ENCODE measurements around the gene PAQR8. TPM values are rescaled to one million over a fixed set of nuclear protein-coding genes. Genes with fewer than 3 reads are reported as not detected.

Gene PAQR8
- total RNA-seq, 1 experiment from 2014 or later: 3.6 TPM

DNA sequence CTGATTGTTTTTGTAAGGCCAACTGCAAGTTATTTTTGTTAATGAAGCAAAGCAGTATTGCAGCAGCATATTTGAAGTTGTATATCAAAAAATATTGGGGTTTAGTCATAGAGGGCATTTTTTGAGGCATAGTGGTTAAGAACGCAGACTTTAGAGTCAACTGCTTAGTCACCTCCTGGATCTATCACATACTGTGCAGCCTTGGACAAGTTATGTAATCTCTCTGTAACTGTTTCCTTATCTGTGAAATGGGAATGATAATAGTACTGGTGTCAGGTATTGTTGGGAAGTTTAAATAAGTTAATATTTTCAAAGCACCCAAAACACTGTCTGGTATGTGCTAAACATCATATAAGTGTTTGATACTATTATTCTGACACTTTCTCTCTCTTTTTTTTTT lies 31.0 kb downstream of the PAQR8 start:
- Histone ChIP-seq H3K4me3 (ENCODE audit: low read depth in 2 of 2, low read length in 2 of 2) (no peak overlapping the region), H3K9me3 (ENCODE audit: control insufficient read depth, insufficient read depth, low read depth, low read length) (no peaks in the 10 kb centered on the region; the same call in 1 of the 2 replicates), H3K27ac (ENCODE audit: low read length) (no peak overlapping the region), H3K27me3 (ENCODE audit: control insufficient read depth, insufficient read depth, low read length) (no peaks in the 10 kb centered on the region), H3K36me3 (ENCODE audit: control insufficient read depth, insufficient read depth, low read length) (no peaks in the 10 kb centered on the region), H3K4me1 (ENCODE audit: control insufficient read depth, insufficient read depth, low read length) (peaks cover 15% of the 10 kb centered on the region)
- ChIA-PET POLR2A (no interaction called here), CTCF (no interaction called here)
- in situ Hi-C loops (cut with HindIII; ENCODE audit: low pct_unique_long_range_greater_than_20kb, low sequenced_read_pairs): no loop called here
- DNase-seq (ENCODE audit: low read depth, low spot score): no peak
- BruUV-seq (replicated peaks): no TSS peak
- ATAC-seq: no peak
- TF ChIP-seq POLR2AphosphoS5 (IDR thresholded peaks at IDR 0.05; ENCODE audit: low read depth, low read length): no peak
- TF ChIP-seq, protein P1, sequence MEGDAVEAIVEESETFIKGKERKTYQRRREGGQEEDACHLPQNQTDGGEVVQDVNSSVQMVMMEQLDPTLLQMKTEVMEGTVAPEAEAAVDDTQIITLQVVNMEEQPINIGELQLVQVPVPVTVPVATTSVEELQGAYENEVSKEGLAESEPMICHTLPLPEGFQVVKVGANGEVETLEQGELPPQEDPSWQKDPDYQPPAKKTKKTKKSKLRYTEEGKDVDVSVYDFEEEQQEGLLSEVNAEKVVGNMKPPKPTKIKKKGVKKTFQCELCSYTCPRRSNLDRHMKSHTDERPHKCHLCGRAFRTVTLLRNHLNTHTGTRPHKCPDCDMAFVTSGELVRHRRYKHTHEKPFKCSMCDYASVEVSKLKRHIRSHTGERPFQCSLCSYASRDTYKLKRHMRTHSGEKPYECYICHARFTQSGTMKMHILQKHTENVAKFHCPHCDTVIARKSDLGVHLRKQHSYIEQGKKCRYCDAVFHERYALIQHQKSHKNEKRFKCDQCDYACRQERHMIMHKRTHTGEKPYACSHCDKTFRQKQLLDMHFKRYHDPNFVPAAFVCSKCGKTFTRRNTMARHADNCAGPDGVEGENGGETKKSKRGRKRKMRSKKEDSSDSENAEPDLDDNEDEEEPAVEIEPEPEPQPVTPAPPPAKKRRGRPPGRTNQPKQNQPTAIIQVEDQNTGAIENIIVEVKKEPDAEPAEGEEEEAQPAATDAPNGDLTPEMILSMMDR (IDR thresholded peaks at IDR 0.05): no peak
- no peak for TF ChIP-seq TCF7L2 (IDR thresholded peaks at IDR 0.05; ENCODE audit: low read depth, low read length)
- TF ChIP-seq, protein P2, sequence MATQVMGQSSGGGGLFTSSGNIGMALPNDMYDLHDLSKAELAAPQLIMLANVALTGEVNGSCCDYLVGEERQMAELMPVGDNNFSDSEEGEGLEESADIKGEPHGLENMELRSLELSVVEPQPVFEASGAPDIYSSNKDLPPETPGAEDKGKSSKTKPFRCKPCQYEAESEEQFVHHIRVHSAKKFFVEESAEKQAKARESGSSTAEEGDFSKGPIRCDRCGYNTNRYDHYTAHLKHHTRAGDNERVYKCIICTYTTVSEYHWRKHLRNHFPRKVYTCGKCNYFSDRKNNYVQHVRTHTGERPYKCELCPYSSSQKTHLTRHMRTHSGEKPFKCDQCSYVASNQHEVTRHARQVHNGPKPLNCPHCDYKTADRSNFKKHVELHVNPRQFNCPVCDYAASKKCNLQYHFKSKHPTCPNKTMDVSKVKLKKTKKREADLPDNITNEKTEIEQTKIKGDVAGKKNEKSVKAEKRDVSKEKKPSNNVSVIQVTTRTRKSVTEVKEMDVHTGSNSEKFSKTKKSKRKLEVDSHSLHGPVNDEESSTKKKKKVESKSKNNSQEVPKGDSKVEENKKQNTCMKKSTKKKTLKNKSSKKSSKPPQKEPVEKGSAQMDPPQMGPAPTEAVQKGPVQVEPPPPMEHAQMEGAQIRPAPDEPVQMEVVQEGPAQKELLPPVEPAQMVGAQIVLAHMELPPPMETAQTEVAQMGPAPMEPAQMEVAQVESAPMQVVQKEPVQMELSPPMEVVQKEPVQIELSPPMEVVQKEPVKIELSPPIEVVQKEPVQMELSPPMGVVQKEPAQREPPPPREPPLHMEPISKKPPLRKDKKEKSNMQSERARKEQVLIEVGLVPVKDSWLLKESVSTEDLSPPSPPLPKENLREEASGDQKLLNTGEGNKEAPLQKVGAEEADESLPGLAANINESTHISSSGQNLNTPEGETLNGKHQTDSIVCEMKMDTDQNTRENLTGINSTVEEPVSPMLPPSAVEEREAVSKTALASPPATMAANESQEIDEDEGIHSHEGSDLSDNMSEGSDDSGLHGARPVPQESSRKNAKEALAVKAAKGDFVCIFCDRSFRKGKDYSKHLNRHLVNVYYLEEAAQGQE (IDR thresholded peaks at IDR 0.05; ENCODE audit: insufficient read depth in 1 of 2, low read depth in 2 of 2, low read length in 1 of 2): no peak
- no peak for TF ChIP-seq SIN3A (IDR thresholded peaks at IDR 0.05; ENCODE audit: borderline replicate concordance, insufficient read depth, low read depth, low read length)
- intact Hi-C loops (cut with micrococcal nuclease; ENCODE audit: unreplicated experiment): no loop called here

GRCh38 chr6:52393780-52394179 lies 31.8 kb downstream of the PAQR8 start:
- in situ Hi-C loops (cut with HindIII; ENCODE audit: low pct_unique_long_range_greater_than_20kb, low sequenced_read_pairs): no loop called here
- CTCF ChIA-PET: no interaction called here

More at GRCh38 chr6:52393780-52394179, 31.8 kb downstream of the PAQR8 start:
- no peaks in the 10 kb centered on the region for H3K36me3 ChIP-seq (ENCODE audit: control insufficient read depth, insufficient read depth, low read length)
- no peaks in the 10 kb centered on the region for H3K27me3 ChIP-seq (ENCODE audit: control insufficient read depth, insufficient read depth, low read length)
- POLR2A ChIA-PET: no interaction called here
- H3K4me1 ChIP-seq (ENCODE audit: control insufficient read depth, insufficient read depth, low read length): peaks cover 15% of the 10 kb centered on the region
- no peak for TF ChIP-seq TCF7L2 (IDR thresholded peaks at IDR 0.05; ENCODE audit: low read depth, low read length)
- no peak for TF ChIP-seq POLR2AphosphoS5 (IDR thresholded peaks at IDR 0.05; ENCODE audit: low read depth, low read length)
- TF ChIP-seq, protein P1 (IDR thresholded peaks at IDR 0.05): no peak
- TF ChIP-seq SIN3A (IDR thresholded peaks at IDR 0.05; ENCODE audit: borderline replicate concordance, insufficient read depth, low read depth, low read length): no peak
- TF ChIP-seq, protein P2 (IDR thresholded peaks at IDR 0.05; ENCODE audit: insufficient read depth in 1 of 2, low read depth in 2 of 2, low read length in 1 of 2): no peak
- ATAC-seq (no peak), DNase-seq (ENCODE audit: low read depth, low spot score) (no peak)
- no TSS peak for BruUV-seq (replicated peaks)
- intact Hi-C loops (cut with micrococcal nuclease; ENCODE audit: unreplicated experiment): no loop called here
- no peak overlapping the region for H3K27ac ChIP-seq (ENCODE audit: low read length)
- no peak overlapping the region for H3K4me3 ChIP-seq (ENCODE audit: low read depth in 2 of 2, low read length in 2 of 2)
- no peaks in the 10 kb centered on the region; the same call in 1 of the 2 replicates for H3K9me3 ChIP-seq (ENCODE audit: control insufficient read depth, insufficient read depth, low read depth, low read length)

All from Panc1 (cell line).